ENCODE measurements around the gene DRC7.

GRCh38 chr16:57721356-57722209, 27.0 kb downstream of the DRC7 start:
- TF ChIP-seq CTCF (IDR thresholded peaks at IDR 0.05), result no peak
- TF ChIP-seq POLR2A (IDR thresholded peaks at IDR 0.05), result no peak

Data from breast epithelium (tissue), 3 donors.